ENCODE results near the gene CDS2.

The CDS2 gene

DNA sequence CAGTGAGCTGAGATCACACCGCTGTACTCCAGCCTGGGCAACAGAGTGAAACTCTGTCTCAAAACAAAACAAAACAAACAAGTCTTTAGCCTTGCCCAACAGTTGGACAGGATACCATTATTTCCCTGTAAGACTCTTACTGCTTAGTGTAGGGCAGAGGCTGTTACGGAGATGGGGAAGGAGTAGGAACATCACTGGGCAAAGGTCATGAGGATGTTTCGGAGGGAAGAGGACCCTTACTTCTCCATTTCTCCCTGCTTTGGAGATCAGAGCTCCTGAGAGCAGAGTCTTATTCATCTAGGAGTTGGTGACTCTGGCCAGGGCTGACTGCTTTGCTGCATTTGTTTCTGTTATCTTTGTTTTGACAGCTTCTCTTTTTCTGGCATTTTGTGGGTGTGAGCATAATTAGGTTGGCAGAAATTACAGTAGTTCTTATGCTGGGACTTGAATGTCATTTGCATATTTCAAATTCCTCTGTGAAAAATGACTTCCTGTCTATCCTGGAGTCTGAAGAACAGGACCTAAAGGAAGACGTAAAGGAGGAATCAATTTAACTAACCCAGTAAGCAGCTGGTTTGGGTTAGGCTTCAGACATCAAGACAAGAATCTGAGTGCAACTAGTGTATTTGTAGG is 89.0 kb downstream of the CDS2 start:
- peak; percentile 36 for DNase-seq

DNA sequence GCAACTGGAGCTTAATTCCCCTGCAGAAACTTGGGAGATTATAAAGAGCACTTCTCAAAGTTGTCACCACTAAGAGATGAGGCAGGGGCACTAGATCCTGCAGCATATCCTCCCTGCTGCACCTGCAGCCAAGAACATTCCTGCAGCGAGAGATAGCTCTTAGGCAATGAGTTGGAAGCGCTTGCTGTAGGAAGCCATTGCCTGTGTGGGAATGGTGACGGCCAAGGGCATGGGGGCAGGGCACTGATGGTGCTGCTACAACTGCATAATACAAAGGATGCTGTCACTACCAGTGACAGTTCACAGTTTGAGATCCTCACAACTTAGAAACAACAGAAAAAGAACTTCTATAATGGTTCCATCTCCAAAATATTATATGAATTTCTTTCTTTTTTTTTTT is 89.9 kb downstream of the CDS2 start:
- DNase-seq = no peak

DNA sequence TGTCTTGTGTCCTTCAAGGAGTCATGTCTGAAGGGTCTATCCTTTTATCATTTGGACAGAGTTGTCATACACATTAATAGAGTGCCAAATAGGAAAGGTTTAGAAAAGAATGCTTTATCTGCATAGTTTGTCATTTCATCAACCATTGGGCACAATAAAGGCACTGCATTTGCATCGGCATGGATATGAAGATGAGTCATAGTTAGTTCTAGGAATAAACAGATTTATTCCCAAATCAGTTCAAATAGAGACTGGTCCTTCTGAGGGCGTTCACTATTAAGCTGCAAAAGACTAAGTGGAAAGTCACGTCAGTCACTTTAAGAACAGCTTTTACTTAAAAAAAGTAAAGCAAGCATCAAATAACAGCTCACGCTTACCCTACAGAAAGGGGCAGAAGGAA is 90.8 kb downstream of the CDS2 start:
- no peak for DNase-seq

DNA sequence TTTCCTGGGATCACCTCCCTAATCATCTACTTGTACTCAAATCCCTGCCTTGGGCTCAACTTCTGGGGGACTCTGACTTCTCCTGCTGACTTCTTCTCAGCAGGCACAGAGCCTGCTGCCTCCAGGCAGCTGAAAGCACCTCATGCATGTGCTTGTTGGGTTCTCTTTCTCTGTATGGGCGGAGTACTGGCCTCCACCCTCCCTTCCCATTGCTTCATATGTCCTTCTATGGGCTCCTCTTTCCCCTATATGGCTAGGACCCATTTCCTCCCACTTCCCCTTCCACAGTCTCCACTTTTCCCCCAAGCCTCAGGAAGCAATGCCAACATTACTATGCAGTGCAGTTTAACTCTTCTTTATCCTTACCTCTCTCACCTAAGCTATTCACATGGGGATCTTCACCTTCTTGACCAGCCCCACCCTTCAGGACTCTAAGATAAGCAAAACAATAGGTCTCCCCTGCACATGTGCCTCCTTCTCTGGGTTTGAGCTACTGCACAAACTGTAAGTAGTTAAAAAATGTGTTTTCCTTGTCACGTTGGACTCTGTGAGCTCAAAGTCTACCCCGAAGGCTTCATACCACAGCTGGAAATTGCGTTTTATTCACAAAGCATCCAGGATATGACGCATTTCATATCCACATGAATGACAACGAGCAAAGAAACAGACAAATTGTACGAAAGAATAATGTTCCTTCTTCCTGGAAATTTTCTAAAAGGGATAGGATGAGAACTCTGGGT is 93.7 kb downstream of the CDS2 start:
- DNase-seq = no peak

DNA sequence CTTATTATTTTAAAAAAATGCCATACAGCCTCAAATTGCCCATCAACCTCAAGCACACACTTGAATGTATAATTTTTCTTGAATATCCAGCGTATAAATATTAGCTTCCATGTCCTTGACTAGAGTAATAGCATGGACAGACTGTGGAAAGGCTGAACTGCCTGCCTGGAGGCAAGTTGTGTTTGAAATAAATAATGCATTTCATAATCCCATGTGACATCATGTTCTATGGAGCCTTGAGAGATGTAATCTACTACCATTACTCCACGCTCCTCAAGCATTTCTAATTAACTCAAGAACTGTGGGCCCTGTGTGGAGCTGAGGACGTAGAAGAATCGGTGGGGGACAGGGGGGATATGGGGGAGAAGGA is 94.2 kb downstream of the CDS2 start:
- no peak for DNase-seq

DNA sequence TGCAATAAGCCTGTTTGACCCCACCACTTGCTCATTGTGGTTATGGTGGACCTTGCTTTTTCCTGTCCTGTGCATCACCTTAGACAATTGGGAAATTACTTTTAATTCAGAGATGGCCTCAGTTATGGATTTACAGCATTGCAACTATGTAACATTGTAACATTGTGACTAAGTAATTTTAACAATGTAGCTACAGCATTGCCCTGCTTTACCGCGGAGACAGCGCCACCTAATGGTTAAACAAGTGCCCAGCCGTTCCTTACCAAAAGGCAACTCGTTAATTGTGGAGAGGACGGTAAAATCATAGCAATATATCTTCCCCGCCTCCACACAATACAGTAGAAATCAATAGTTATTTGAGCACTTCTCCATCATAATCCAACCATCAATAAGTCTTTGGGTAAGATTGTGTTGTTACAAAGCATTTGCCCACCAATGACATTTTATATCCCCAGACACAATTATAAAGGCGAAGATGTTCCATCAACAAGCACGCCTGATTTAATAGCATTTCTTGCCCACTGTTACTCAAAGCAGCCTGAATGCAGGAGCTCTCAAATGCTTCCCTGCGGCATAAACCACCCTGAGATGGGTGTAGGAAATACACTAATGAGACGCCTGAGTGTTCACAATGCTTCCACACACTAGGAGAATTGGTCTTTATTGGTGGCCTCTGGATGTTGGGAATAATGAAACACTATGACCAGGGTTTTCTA is 96.3 kb downstream of the CDS2 start:
- peak; percentile 79 for DNase-seq

DNA sequence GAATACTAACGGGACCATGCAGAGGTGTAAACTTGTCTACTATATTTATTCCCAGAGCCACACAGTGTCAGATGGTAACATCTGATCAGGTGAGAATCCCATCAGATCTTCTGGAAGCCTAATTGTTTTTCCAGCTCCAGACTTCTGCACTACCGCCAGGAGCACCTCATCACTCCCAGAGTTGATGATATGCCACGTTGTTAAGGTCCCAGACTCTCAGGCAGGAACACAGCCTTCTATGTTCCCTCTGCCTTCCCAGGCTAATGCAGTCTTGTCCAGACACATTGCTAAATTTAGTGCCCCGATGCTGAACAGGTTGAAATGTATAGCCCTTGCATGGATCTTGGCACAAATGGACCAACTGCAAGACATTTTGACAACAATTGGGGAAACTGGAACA is 103.7 kb downstream of the CDS2 start:
- no peak for DNase-seq

DNA sequence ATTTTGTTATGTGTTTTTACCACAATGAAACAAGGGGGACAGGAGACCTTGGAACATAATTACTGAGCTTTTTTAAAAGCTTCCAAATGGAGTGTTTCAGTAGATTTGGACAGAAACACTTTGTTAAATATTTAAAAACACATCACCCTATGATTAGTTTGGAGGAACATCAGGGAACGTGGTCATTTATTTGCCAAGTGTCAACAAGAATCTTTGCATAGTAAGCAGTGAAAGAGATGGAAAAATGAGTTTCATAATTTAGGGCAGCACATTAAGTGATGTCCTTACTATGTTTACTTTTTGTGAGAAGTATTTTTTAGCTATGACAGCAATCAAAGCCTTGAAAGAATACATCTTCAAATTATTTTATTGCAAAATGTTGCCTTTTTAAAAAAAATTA is 107.3 kb downstream of the CDS2 start:
- DNase-seq = no peak

DNA sequence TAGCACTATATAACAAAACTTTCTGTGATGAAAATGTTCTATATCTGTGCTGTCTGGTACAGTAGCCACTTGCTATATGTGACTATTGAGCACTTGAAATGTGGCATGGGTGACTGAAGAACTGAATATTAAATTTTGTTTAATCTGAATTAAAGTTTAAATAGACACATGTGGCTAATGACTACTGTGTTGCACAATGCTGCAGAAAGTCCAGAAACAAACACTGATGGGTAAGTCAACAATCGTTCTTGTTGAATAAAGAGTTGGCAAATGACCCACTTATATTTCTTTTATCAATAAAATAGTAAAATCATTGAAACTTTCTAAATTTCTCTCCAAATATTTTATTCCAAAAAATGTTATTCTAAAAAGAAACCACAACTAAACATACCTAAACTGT is 108.2 kb downstream of the CDS2 start:
- DNase-seq = no peak

All from OCI-M1 (cell line).